Peyer's patch (tissue), 4 donors: ENCODE data around the gene PPDPF. TPM values are rescaled to one million over a fixed set of nuclear protein-coding genes. Genes with fewer than 3 reads are reported as not detected.

ENCODE experiments used
- DNase-seq, 3 donors: peaks; one replicate each; pipeline ENCODE4 v3.0.0-alpha.2; 2017 to 2019
- H3K27ac ChIP-seq, 4 donors: fragments of 200-600 bp; sonication (generic); one replicate each; pipeline ENCODE4 v1.5.1; 2016 to 2019
- H3K27me3 ChIP-seq, 2 donors: fragments of 200-600 bp; sonication (generic); one replicate each; pipeline ENCODE4 v1.5.1; 2019
- H3K36me3 ChIP-seq, 3 donors: fragments of 200-600 bp; sonication (generic); one replicate each; pipeline ENCODE4 v1.5.1; 2016 to 2019
- H3K4me1 ChIP-seq, 4 donors: fragments of 200-600 bp; sonication (generic); one replicate each; pipeline ENCODE4 v1.5.1; 2016 to 2019
- H3K4me3 ChIP-seq, 4 donors: fragments of 200-600 bp; sonication (generic); 1 replicate in 3 of 4; 2 replicates in 1 of 4; pipeline ENCODE4 v1.5.1; 2016 to 2019; ENCODE audit warnings: mild to moderate bottlenecking in 1 of 4
- H3K9me3 ChIP-seq, 4 donors: fragments of 200-600 bp; sonication (generic); one replicate each; pipeline ENCODE4 v1.5.1; 2016 to 2019; ENCODE audit warnings: mild to moderate bottlenecking in 1 of 4
- POLR2A ChIP-seq, 2 donors: fragments of 450-650 bp; IDR thresholded peaks; one replicate each; pipeline ENCODE4 v1.5.1; 2017; ENCODE audit warnings: antibody characterized with exemption in 2 of 2, mild to moderate bottlenecking in 2 of 2, moderate library complexity in 2 of 2
- total RNA-seq, 4 donors: library from RNA; depleted of rRNA; stranded (reverse); fragments of >200 nt; gene quantifications; one replicate each; pipeline ENCODE4 v1.1.0, GENCODE V29; 2016
- TF ChIP-seq, protein P1 (sequence below), 6 experiments: fragments of 450-650 bp in 4 of 6; fragments of 200-600 bp in 2 of 6; sonication (generic) in 1 of 6; IDR thresholded peaks; one replicate each; pipeline ENCODE4 v1.5.1; 2017 to 2019; ENCODE audit warnings: antibody characterized with exemption in 6 of 6, mild to moderate bottlenecking in 3 of 6, moderate library complexity in 1 of 6

The PPDPF gene
- total RNA-seq, 4 donors from 2014 or later, result 94.1 to 435 (median 193) TPM

DNA sequence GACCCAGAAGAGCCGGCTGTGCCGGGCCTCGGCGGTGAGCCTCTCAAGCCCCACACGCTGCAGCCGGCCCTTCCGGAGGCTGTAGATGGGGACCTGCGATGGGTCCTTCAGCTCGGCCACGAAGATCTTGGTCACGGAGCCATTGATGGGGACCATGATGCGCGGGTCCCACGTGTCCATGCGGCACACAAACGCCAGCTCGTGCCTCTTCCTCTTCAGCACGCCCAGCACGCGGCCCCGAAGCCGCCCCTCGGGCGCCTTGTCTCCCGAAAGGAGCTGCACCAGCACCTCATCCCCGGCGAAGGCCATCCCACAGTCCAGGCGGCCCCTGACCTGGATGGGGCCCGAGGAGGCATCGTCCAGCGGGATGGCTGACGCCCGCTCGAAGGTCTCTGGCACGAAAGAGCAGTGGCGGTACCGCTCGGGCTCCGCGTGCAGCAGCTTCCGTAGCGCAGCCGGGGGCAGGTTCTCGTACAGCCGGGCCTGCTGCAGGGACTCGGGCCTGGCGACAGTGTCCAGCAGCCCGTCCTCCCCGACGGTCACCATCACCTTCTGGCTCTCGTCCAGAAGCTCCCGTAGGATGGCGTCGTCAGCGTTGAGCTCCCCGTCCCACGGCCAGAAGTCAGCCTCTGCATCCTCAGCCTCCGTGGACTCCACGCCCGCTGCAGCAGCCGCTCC is 44.6 kb downstream of the PPDPF start:
- H3K9me3 ChIP-seq, result no peaks in the 10 kb centered on the region
- no peaks in the 10 kb centered on the region for H3K27me3 ChIP-seq
- no peak overlapping the region for H3K27ac ChIP-seq
- H3K36me3 ChIP-seq, result peaks cover 0 to 43% (median 0%) of the 10 kb centered on the region in 3 donors
- no peak for TF ChIP-seq POLR2A (IDR thresholded peaks at IDR 0.05)
- TF ChIP-seq, protein P1, sequence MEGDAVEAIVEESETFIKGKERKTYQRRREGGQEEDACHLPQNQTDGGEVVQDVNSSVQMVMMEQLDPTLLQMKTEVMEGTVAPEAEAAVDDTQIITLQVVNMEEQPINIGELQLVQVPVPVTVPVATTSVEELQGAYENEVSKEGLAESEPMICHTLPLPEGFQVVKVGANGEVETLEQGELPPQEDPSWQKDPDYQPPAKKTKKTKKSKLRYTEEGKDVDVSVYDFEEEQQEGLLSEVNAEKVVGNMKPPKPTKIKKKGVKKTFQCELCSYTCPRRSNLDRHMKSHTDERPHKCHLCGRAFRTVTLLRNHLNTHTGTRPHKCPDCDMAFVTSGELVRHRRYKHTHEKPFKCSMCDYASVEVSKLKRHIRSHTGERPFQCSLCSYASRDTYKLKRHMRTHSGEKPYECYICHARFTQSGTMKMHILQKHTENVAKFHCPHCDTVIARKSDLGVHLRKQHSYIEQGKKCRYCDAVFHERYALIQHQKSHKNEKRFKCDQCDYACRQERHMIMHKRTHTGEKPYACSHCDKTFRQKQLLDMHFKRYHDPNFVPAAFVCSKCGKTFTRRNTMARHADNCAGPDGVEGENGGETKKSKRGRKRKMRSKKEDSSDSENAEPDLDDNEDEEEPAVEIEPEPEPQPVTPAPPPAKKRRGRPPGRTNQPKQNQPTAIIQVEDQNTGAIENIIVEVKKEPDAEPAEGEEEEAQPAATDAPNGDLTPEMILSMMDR (IDR thresholded peaks at IDR 0.05), result no peak
- no peak for DNase-seq
- no peak overlapping the region for H3K4me3 ChIP-seq
- peaks cover 0 to 30% (median 14%) of the 10 kb centered on the region in 4 donors for H3K4me1 ChIP-seq

DNA sequence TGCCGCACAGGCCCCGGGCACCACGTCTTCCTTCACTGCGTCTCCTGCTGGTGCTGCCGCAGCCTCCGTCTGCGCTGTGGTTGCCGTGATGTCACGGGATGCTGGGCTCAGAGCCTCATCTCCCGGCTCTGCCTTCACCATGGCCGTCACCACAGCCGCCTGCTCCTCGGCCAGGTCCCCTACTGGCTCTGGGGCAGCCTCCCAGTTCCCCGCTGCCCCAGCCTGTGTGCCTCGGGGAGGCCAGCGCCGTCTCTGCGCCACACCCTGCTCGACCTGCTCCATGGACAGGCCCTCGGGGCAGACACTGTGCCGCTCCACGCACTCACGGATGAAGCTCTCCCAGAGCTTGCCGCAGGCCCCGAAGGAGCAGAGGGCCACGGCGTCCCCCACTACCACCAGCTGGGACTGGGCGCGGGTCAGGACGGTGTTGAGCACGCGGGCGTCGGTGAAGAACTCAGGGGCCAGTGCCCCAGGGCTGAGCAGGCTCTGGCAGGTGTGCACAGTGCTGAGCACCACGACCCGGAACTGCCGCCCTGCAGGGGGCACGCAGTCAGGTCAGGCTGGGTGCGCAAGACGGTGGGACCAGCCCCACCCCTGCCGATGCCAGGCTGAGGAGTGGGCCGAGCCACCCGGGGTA is 45.3 kb downstream of the PPDPF start:
- Histone ChIP-seq H3K27me3 (no peaks in the 10 kb centered on the region), H3K4me1 (peaks cover 0 to 30% (median 14%) of the 10 kb centered on the region in 4 donors), H3K36me3 (peaks cover 0 to 37% (median 0%) of the 10 kb centered on the region in 3 donors), H3K4me3 (no peak overlapping the region), H3K27ac (no peak overlapping the region), H3K9me3 (no peaks in the 10 kb centered on the region)
- TF ChIP-seq POLR2A (IDR thresholded peaks at IDR 0.05), result no peak
- TF ChIP-seq, protein P1 (IDR thresholded peaks at IDR 0.05), result no peak
- no peak for DNase-seq

DNA sequence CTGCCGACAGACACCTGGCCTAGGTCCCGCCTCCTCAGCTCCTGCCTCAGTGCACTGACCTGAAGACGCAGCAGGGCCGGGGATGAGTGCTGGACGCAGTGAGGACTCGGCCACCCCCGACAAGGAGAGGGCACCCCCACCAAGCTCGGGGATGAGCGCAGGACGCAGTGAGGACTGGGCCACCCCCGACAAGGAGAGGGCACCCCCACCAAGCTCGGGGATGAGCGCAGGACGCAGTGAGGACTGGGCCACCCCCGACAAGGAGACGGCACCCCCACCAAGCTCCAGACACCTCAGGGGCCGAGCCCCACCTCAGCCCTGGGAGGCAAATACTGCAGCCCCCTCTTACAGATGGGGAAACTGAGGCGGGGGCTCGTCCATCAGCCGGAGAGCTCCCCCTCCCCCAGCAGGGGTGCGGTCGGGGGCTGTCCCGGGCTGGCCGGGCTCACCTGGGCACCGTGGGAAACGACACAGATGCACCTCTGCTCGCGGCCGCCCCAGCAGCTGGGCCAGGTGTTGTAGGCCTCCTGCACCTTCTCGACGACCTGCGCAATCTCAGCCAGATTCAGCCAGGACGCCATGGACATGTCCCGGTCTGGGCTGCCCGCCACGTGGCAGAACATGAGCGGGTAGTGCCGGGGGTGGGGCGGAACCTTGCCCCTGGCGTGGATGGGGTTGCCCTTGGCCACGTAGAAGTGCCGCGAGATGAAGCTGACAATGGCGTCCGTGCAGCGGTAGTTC is 46.0 kb downstream of the PPDPF start:
- H3K36me3 ChIP-seq, result peaks cover 0 to 29% (median 0%) of the 10 kb centered on the region in 3 donors
- H3K4me3 ChIP-seq, result no peak overlapping the region
- no peaks in the 10 kb centered on the region for H3K27me3 ChIP-seq
- peaks cover 0 to 30% (median 14%) of the 10 kb centered on the region in 4 donors for H3K4me1 ChIP-seq
- no peaks in the 10 kb centered on the region for H3K9me3 ChIP-seq
- no peak for TF ChIP-seq POLR2A (IDR thresholded peaks at IDR 0.05)
- TF ChIP-seq, protein P1 (IDR thresholded peaks at IDR 0.05), result no peak
- peak overlapping the region in 2 of 4 donors; percentile 64 to 71 for H3K27ac ChIP-seq
- peak in 1 of 3 donors; percentile 45 for DNase-seq

DNA sequence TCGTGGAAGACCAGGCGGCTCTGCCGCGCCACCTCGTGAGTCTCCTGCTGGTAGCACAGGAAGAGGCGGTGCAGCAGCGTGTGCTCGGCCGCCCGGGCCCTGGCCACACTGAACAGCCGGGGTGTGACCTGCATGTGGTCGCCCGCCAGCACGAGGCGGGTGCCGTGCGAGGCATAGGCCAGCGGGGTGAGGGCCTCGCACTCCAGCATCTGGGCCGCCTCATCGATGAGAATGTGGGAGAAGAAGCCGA is 46.5 kb downstream of the PPDPF start:
- H3K4me1 ChIP-seq, result peaks cover 0 to 30% (median 14%) of the 10 kb centered on the region in 4 donors
- no peaks in the 10 kb centered on the region for H3K9me3 ChIP-seq
- H3K36me3 ChIP-seq, result peaks cover 0 to 26% (median 0%) of the 10 kb centered on the region in 3 donors
- H3K4me3 ChIP-seq, result no peak overlapping the region
- H3K27ac ChIP-seq, result peak overlapping the region in 3 of 4 donors; percentile 49 to 71 (median 64)
- DNase-seq, result peak in 1 of 3 donors; percentile 72
- no peaks in the 10 kb centered on the region for H3K27me3 ChIP-seq
- no peak for TF ChIP-seq POLR2A (IDR thresholded peaks at IDR 0.05)
- TF ChIP-seq, protein P1 (IDR thresholded peaks at IDR 0.05), result peak in 1 of 6 experiments; percentile 5

DNA sequence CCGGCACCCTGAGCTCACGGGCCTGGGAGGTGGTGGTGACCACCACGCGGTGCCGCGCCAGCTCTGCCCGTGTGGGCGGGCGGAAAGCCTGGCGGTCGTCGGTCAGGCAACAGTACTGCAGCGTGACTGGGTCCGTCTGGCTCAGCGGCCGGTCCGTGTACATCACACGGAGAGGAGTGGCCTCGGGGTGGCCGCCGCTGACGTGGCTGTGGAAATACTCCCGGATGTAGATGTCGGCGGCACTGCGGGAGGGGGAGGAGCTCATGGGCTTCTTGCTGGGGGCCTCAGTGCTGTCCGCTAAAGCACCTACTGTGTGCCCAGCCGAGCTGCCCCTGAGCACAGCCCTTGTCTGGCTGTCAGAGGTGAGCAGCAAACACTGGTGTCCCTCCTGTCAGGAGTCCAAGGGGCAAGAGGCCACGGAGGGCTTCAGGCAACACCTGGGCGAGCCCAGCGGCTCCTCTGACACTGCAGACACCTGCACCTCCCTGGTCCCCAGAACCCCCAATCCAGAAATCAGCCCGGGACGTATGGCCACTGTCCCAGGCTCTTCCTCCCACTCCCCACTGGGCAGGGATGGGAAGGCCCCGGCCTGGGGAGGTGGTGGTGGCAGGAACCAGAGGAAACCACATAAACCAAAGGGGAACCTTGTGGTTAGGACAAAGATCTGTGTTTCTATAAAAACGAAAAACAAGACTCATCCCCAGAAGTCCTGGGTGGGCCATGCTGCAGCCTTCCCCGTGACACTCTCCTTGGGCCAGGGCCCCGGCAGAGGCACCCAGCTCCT is 47.0 kb downstream of the PPDPF start:
- Histone ChIP-seq H3K9me3 (no peaks in the 10 kb centered on the region), H3K4me3 (peak overlapping the region in 3 of 4 donors; percentile 17 to 33 (median 27)), H3K27me3 (no peaks in the 10 kb centered on the region), H3K4me1 (peaks cover 0 to 30% (median 14%) of the 10 kb centered on the region in 4 donors), H3K36me3 (peaks cover 0 to 26% (median 0%) of the 10 kb centered on the region in 3 donors), H3K27ac (peak overlapping the region; percentile 22 to 71 (median 56))
- no peak for TF ChIP-seq POLR2A (IDR thresholded peaks at IDR 0.05)
- TF ChIP-seq, protein P1 (IDR thresholded peaks at IDR 0.05), result no peak
- DNase-seq, result peak in 2 of 3 donors; percentile 75 to 87
